HG02759 (cell line): ENCODE measurements around the gene SCT.

ENCODE experiments used
- ATAC-seq: cut with Tn5 transposase; IDR thresholded peaks from one replicate; pipeline ENCODE4 v1.9.1; 2021; ENCODE audit warnings: mild to moderate bottlenecking, moderate library complexity; ENCODE audit not compliant: unreplicated experiment

SCT gene

DNA sequence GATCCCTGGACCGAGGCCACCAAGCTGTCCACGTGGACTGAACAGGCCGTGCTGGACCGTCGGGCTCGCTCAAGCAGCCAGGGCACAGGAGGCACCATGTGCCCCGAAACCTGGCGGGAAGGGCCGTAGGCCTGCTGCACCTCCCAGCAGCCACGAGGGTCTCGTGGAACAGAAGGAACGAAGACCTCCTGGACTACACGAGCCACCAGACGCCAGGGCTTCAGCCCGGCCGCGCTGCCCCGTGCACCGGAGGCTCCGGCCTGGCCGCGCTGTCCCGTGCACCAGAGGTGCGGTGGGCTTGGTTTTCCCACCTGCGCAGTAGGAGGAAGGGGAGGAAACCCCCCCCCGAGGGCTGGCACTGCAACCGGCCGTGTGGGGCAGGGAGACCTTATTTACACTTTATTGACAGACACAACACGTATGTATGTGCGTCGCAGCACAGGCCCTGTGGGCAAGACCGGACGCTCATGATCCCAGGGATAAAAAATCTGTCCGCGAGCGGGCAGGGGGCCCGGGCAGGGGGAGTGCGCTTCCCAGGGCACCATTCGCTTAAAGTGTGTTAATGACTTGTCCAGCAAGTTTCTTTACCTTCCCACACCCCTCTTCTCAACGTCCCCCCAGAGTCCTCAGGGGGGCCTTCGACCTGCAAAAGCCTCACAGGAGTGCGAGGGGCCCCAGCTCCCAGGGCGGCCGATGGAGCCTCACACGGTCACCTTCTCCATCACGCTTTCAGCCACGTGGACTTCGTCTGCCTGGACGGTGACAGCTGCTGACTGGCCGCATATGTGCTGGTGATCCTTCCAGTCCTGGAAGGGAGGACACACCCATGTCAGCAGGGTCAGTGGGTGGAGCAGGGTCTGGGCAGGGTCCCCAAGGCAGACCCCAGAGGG is 17.1 kb upstream of the SCT start:
- no peak for ATAC-seq

DNA sequence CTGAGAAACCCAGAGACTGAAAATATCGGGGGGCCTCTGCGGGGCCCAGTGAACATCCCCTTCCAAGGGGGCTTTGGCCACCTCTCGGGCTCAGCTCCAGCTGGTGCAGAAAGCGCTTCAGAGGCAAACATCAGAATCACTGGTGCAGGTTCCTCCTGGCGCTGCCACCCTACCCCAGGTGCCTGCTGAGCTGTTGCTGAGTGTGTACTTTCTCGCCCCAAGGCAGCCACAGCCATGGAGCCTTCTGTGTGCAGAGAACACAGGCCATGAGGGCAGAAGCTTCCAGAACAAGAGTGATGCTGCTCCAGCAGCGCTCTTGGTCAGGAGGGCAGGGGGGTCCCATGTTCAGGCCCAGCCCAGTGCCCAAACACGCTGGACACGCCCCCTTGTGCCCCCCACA is 16.4 kb upstream of the SCT start:
- no peak for ATAC-seq

DNA sequence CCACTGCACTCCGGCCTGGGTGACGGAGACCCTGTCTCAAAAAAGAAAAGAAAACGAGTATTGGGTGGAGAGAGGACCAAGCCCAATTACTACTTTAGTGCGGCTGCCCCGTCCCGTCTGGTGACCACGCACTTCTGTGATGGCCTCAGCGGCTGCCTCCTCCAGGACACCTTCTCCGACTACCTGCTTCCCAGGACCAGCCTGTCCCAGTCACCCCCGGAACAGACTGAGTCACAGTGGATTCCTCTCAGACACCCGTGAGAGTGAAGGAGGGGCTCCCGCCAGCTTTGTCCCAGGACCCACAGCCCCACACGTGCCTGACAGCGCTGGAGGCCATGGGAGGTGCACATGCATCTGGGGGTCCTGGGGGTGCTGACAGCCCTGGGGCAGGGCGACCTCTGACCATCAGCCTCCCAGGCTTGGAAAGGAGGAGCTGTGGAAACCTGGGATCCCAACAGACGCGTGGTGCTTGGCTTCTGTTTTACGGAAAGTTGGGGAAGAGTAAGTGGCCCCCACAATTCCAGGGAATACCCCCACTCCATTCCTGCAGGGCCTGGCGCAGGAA is 14.9 kb upstream of the SCT start:
- no peak for ATAC-seq

DNA sequence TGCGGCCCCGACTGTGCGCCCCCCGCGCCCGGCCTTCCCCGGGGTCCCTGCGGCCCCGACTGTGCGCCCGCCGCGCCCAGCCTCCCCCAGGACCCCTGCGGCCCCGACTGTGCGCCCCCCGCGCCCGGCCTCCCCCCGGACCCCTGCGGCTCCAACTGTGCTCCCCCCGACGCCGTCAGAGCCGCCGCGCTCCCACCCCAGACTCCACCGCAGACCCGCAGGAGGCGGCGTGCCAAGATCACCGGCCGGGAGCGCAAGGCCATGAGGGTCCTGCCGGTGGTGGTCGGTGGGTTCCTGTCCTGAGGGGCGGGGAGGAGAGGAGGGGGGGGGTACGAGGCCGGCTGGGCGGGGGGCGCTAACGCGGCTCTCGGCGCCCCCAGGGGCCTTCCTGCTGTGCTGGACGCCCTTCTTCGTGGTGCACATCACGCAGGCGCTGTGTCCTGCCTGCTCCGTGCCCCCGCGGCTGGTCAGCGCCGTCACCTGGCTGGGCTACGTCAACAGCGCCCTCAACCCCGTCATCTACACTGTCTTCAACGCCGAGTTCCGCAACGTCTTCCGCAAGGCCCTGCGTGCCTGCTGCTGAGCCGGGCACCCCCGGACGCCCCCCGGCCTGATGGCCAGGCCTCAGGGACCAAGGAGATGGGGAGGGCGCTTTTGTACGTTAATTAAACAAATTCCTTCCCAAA is 13.2 kb upstream of the SCT start:
- no peak for ATAC-seq

- no peak for ATAC-seq
These were observed 12.5 kb upstream of the SCT start for GRCh38 chr11:639332-639955.

GRCh38 chr11:638631-639331 is 11.8 kb upstream of the SCT start:
- ATAC-seq = no peak

- no peak for ATAC-seq
These were observed 10.9 kb upstream of the SCT start for GRCh38 chr11:637593-638521.

GRCh38 chr11:637333-637592 is 10.3 kb upstream of the SCT start:
- no peak for ATAC-seq

DNA sequence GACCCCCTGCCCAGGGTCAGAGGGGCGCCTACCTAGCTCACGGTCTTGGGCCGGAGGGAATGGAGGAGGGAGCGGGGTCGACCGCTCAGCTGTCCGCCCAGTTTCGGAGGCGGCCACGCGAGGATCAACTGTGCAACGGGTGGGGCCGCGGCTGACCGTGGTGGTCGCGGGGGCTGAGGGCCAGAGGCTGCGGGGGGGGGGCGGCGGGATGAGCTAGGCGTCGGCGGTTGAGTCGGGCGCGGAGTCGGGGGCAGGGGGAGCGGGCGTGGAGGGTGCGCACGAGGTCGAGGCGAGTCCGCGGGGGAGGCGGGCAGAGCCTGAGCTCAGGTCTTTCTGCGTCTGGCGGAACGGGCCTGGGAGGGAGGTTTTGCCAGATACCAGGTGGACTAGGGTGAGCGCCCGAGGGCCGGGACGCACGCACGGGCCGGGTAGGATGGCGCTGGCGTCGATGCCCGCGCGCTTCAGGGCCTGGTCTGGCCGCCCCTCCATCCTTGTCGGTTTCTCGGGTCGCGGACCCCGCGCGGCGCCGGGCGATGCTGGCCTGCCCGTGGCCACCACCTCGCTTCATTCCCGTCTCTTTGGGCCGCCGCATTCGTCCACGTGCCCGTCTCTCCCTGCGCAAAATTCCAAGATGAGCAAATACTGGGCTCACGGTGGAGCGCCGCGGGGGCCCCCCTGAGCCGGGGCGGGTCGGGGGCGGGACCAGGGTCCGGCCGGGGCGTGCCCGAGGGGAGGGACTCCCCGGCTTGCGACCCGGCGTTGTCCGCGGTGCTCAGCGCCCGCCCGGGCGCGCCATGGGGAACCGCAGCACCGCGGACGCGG is 9.7 kb upstream of the SCT start, which contains the start of gene DRD4:
Gene DRD4 (plus strand): TSS at position 759 of the 822 bp plus-strand sequence. CDS start 36 bp downstream, at position 795.
- ATAC-seq = no peak

DNA sequence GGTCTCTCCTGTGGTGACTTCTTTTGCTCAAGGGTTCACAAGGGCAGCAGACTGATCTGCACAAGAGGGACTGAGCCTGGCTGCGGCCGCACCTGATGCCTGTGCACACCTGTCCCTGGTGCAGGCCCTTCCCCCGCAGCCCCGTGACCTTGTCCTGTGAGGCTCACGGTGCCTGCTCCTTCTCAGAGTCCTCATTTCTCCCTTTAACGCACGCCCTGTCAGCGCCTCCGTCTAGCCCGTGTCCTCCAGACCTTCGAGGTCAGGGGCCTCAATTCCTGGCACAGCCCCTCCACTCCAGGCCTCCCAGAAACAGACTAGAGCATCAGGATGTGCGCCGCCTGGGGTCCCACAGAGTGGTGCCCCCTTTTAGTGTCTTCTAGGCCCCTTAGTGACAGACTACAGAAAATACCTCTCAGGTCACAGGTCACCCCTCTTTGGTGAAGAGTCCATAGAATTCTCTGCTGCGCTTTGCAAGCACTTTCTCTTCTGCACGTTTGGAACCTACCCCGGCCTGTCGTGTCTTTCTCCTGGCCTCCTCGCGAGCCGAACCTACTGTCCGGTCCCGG is 9.0 kb upstream of the SCT start:
- ATAC-seq = no peak

- no peak for ATAC-seq
These were observed 3.9 kb upstream of the SCT start for GRCh38 chr11:630871-631270.

GRCh38 chr11:629237-629583 is 2.2 kb upstream of the SCT start:
- ATAC-seq = no peak

- no peak for ATAC-seq
These were observed 1.1 kb upstream of the SCT start for GRCh38 chr11:628056-628455.

- no peak for ATAC-seq
These were observed 261 bp upstream of the SCT start for GRCh38 chr11:627308-627576.

- ATAC-seq = no peak
These were observed 1.2 kb downstream of the SCT start for GRCh38 chr11:625636-626268.

GRCh38 chr11:624705-625635 is 2.0 kb downstream of the SCT start, which contains the start of gene CDHR5:
Gene CDHR5, minus strand, starts transcription at chr11:624955. Its CDS starts 53 bp downstream, at chr11:624902.
- no peak for ATAC-seq

- ATAC-seq = no peak
These were observed 2.8 kb downstream of the SCT start for GRCh38 chr11:623999-624704.
